Aorta (tissue), 5 donors: Measurements from ENCODE around the gene DDR2. TPM values are rescaled to one million over a fixed set of nuclear protein-coding genes. Genes with fewer than 3 reads are reported as not detected.
"Not testable (repeated sequence)": the region's sequence is repeated elsewhere in the genome, so short reads cannot be mapped to it uniquely, and the experiment has no call there.

Experiments
- ATAC-seq: fragments of 200-7000 bp; cut with Tn5 transposase; one replicate; pipeline ENCODE4 v1.9.1; 2022; ENCODE audit warnings: moderate library complexity; ENCODE audit not compliant: low FRiP score
- DNase-seq, 2 donors: peaks; one replicate each; pipeline ENCODE4 v3.0.0-alpha.2; 2020
- H3K27ac ChIP-seq, 2 donors: one replicate each; pipeline ENCODE4 v1.5.1; 2013; ENCODE audit warnings: low read length in 2 of 2, mild to moderate bottlenecking in 2 of 2, moderate library complexity in 2 of 2, control low read depth in 1 of 2, inconsistent platforms in 1 of 2, low read depth in 1 of 2
- H3K27me3 ChIP-seq, 2 donors: one replicate each; pipeline ENCODE4 v1.6.1; 2013; ENCODE audit warnings: control low read depth in 1 of 2, low read length in 1 of 2, mild to moderate bottlenecking in 1 of 2, moderate library complexity in 1 of 2; ENCODE audit not compliant: insufficient read depth in 2 of 2, control insufficient read depth in 1 of 2
- H3K36me3 ChIP-seq, 2 donors: one replicate each; pipeline ENCODE4 v1.6.1; 2013; ENCODE audit warnings: control low read depth in 1 of 2, low read length in 1 of 2, mild to moderate bottlenecking in 1 of 2; ENCODE audit not compliant: insufficient read depth in 2 of 2, control insufficient read depth in 1 of 2
- H3K4me1 ChIP-seq, 2 donors: one replicate each; pipeline ENCODE4 v1.6.1; 2013; ENCODE audit warnings: low read length in 2 of 2, control low read depth in 1 of 2, mild to moderate bottlenecking in 1 of 2, moderate library complexity in 1 of 2; ENCODE audit not compliant: insufficient read depth in 2 of 2, control insufficient read depth in 1 of 2
- H3K4me3 ChIP-seq, 2 donors: one replicate each; pipeline ENCODE4 v1.5.1; 2013; ENCODE audit warnings: low read length in 2 of 2, control low read depth in 1 of 2, mild to moderate bottlenecking in 1 of 2
- H3K9me3 ChIP-seq: one replicate; pipeline ENCODE4 v1.6.1; 2013; ENCODE audit warnings: mild to moderate bottlenecking, low read length; ENCODE audit not compliant: control insufficient read depth
- WGBS, 2 donors: extraction: QIAGEN DNeasy Blood & Tissue Kit; methylation state at CpG; one replicate each; pipeline ENCODE4 v1.1.7; 2013; 5-methylcytosine and 5-hydroxymethylcytosine counted together
- intact Hi-C, 2 donors: fragments of 100-400 bp; cut with DNase I; formaldehyde crosslinking; loops; one replicate each; pipeline versions ENCODE4 v1.14.2 to v1.15.0; 2022
- polyA plus RNA-seq, 2 donors: library from polyadenylated mRNA; stranded (reverse); fragments of 200-250 nt; gene quantifications; one replicate each; pipeline ENCODE4 v1.2.3, GENCODE V29; 2013
- total RNA-seq, 2 donors: library from RNA; stranded (reverse); fragmentation: NEBNext Ultra II Directional; extraction: Animal tissue kit (Norgen Biotek cat#: 25700); gene quantifications; one replicate each; pipeline ENCODE4 v1.2.1, GENCODE V29; 2021
- donor health status: healthy with polysubstance abuse.
- donor health status: Bipolar disorder and iron deficiency.
- donor health status: DM: no; HTN: no; CAD: no.
- donor health status: DM: no; HTN: no; CAD: no.
- donor health status: DM: yes; HTN: yes; CAD: no.

DDR2 gene
- total and polyA plus RNA-seq, 4 donors = 24.8 to 146 (median 76.5) TPM

DNA sequence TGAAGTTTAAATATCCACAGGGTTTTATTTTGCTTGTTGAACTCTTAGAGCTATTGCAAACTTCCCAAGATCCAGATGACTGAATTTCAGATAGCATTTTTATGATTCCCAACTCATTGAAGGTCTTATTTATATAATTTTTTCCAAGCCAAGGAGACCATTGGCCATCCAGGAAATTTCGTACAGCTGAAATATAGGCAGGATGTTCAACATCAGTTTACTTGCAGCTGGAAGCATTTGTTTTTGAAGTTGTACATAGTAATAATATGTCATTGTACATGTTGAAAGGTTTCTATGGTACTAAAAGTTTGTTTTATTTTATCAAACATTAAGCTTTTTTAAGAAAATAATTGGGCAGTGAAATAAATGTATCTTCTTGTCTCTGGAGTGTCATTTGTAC, 32.8 kb upstream of the DDR2 start:
- 71 to 77% methylated on average over 1 of the region's 1 CpG for WGBS, 2 donors
- Histone ChIP-seq H3K4me3 (no peak overlapping the region), H3K27me3 (no peaks in the 10 kb centered on the region), H3K36me3 (peaks cover 0 to 2% of the 10 kb centered on the region in 2 donors), H3K9me3 (no peaks in the 10 kb centered on the region), H3K27ac (no peak overlapping the region), H3K4me1 (no peaks in the 10 kb centered on the region)
- DNase-seq (no peak), ATAC-seq (no peak)
- intact Hi-C loops = no loop called here

DNA sequence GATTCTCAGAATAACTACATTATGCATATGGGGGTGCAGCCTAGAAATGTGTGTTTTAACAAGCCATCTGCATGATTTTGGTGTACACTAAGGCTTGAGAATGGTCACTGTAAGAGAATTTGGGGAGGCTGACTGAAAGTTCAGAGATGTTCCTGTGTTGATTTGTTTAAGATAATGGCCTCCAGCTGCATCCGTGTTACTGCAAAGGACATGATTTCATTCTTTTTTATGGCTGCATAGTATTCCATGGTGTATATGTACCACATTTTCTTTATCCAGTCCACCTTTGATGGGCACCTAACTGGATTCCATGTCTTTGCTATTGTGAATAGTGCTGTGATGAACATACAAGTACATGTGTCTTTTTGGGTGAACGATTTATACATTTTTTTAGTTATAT, 29.1 kb upstream of the DDR2 start:
- H3K4me1 ChIP-seq, ATAC-seq, H3K27ac ChIP-seq, H3K36me3 ChIP-seq, H3K4me3 ChIP-seq, H3K27me3 ChIP-seq, H3K9me3 ChIP-seq, DNase-seq, intact Hi-C loops: not testable (repeated sequence)
- 94 to 97% methylated on average over 2 of the region's 2 CpGs for WGBS, 2 donors

DNA sequence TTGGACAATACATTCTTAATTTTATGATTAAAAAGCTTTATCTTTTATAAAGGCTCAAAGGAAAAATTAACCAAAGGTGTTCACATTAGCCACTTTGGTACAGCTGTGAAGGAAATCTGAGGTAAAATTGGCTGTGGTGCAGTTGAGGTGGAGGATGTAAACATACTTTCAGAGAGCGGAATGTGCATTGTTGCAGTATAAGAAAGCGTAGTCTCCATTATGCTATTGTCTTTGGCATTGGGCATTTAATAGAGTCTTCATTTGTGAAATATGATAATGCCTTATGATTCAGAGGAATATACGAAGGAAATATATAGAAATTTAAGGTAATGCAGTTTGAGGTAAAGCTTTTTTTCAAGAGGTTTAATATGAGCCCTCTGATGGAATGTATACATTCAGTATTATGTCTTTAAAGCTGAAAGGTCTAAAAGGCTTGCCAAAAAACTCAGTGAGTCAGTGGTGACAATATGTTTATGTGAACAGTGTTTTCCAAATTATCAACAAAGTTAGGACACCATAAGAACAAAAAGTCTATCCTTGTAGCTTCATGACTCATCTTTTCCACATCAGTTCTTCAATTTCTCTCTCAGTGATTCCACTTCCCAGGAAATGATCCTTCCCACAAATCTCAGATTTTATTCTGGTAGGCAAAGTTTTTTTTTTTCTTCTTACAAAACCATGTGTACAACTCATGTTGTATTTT, 26.9 kb upstream of the DDR2 start:
- no peaks in the 10 kb centered on the region for H3K4me1 ChIP-seq
- no peak overlapping the region for H3K4me3 ChIP-seq
- H3K27me3 ChIP-seq = no peaks in the 10 kb centered on the region
- 92 to 94% methylated on average over 3 of the region's 3 CpGs for WGBS, 2 donors
- no peak overlapping the region for H3K27ac ChIP-seq
- H3K36me3 ChIP-seq = peaks cover 0 to 4% of the 10 kb centered on the region in 2 donors
- H3K9me3 ChIP-seq = no peaks in the 10 kb centered on the region
- ATAC-seq (peak; percentile 51), DNase-seq (no peak)
- intact Hi-C loops = no loop called here

DNA sequence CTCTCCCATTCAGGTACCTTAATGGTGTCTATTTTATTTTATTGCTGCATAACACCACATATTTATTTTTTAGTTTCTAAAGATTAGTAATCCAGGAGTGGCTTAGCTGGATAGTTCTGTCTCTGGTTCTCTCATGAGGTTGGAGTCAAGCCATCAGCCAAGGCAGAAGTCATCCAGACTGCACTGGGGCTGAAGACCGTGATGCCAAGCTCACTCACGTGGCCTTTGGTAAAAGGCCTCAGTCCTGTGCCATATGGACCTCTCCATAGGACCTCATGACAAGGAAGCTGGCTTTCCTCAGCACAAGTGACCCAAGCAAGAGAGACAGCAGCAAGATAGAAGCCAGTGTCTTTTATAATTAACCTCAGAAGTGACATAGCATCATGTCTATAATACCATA, 23.0 kb upstream of the DDR2 start:
- H3K27ac ChIP-seq = no peak overlapping the region
- DNase-seq = no peak
- no peak for ATAC-seq

DNA sequence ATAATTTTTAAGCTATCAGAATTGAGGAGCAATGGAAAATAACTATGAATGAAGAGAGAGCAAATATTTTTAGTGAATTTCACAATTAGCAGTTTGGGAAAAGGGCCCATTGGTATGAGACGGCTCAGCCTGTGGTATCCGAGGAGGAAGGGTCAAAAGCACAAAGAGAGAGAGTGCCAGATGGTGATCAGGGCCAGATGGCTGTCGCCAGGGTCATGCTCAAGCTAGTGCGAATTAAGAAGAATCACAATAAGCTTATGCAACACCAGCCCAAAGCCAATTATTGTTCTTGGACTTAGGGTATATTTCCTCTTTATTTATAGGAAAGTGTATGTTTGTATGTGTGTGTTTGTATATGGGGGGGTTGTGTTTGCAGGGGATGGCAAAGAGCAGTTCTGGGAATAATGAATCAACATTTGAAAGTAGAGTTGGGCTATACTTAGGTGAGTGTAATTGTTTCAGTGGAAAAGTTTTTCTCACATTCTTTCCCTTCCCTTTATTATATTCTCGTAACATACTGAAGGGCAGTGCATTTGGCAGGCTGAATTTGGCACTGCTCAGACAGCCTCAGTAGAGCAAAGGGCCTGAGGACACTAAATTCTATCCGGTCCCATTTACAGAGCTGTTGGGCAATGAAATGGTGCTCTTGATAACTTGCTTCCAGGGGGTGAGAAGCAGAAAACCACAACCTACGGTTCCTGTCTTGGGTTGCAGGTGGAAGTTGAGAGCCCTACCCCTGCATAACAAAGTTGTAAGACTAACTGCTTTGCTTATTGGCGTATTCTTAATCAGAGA, 19.5 kb upstream of the DDR2 start:
- Histone ChIP-seq H3K4me3 (no peak overlapping the region), H3K9me3 (no peaks in the 10 kb centered on the region), H3K27me3 (no peaks in the 10 kb centered on the region), H3K27ac (peak overlapping the region in 1 of 2 donors; percentile 89), H3K4me1 (peaks cover 0 to 6% of the 10 kb centered on the region in 2 donors), H3K36me3 (peaks cover 0 to 2% of the 10 kb centered on the region in 2 donors)
- peak; percentile 87 for ATAC-seq
- 11 to 12% methylated on average over 8 of the region's 8 CpGs for WGBS, 2 donors
- DNase-seq = peak in 1 of 2 donors; percentile 59
- intact Hi-C loops = loop anchor here (5.0 kb wide), 1 partner anchor 189 kb away; no protein-coding TSS in a partner anchor

More for the DNA sequence above, 23.0 kb upstream of the DDR2 start:
- Histone ChIP-seq H3K4me3 (no peak overlapping the region), H3K27me3 (no peaks in the 10 kb centered on the region), H3K4me1 (peaks cover 0 to 6% of the 10 kb centered on the region in 2 donors), H3K36me3 (peaks cover 0 to 2% of the 10 kb centered on the region in 2 donors), H3K9me3 (no peaks in the 10 kb centered on the region)
- intact Hi-C loops = no loop called here
- 75 to 83% methylated on average over 2 of the region's 2 CpGs for WGBS, 2 donors

DNA sequence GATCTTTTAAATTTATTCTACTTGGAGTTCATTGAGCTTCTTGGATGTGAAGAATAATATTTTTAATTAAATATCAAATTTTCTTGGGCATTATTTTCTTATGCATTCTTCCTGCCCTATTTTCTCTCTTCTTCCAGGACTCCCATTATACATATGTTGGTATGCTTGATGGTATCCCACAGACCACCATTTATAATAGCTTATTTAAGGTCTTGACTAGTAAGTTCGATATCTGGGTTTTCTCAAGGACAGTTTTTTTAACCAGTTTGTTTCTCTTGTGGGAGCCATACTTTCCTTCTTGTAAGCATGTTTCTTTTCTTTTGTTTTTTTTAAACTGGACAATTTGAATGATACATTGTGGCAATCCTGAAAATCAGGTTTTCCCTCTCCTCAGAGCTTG, 15.4 kb upstream of the DDR2 start:
- Histone ChIP-seq H3K4me1 (peaks cover 0 to 6% of the 10 kb centered on the region in 2 donors), H3K27me3 (no peaks in the 10 kb centered on the region), H3K36me3 (no peaks in the 10 kb centered on the region), H3K9me3 (no peaks in the 10 kb centered on the region), H3K27ac (no peak overlapping the region), H3K4me3 (no peak overlapping the region)
- ATAC-seq (no peak), DNase-seq (no peak)
- 91 to 94% methylated on average over 1 of the region's 1 CpG for WGBS, 2 donors
- intact Hi-C loops = no loop called here

DNA sequence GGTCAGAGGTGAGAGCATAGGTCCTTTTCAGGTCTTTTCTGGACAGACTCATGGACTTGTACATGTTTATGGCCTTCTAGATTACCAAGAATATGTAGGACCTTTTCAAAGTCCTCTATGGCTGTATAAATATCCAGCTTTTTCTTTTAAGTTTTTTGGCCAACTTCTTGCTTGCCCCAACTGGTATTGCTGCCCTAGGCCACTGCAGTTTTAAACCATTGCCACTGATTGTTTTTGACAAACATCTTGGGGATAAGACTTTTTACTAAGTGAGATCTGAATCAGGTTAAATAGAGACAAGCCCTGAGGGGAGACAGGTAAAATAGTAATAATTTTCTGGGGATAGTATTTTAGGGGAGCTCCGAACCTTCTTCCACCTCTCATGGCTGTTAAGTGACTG, 14.8 kb upstream of the DDR2 start:
- Histone ChIP-seq H3K4me3 (no peak overlapping the region), H3K9me3 (no peaks in the 10 kb centered on the region), H3K27me3 (no peaks in the 10 kb centered on the region), H3K36me3 (no peaks in the 10 kb centered on the region), H3K27ac (no peak overlapping the region), H3K4me1 (peaks cover 0 to 6% of the 10 kb centered on the region in 2 donors)
- ATAC-seq (no peak), DNase-seq (no peak)
- 96 to 100% methylated on average over 1 of the region's 1 CpG for WGBS, 2 donors
- intact Hi-C loops = no loop called here

DNA sequence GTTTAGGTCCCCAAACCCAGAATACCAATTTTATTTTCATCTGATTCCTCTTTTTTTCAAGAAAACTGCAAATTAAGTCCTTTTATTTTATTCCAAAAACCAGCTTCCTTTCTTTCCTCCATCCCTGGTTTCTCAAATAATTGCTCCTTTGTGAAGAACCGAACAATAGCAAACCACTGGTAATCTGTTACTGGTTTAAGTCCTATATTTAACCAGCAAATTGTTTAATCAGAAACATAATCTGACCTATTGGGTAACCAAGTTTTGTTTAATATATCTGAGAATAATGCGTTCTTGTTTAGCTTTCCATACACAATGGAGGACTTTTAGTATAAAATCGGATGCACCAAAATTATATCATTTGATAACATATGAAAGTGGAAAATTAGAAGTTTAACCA, 13.2 kb upstream of the DDR2 start:
- DNase-seq (no peak), ATAC-seq (no peak)
- Histone ChIP-seq H3K27ac (no peak overlapping the region), H3K36me3 (no peaks in the 10 kb centered on the region), H3K4me1 (no peaks in the 10 kb centered on the region), H3K4me3 (no peak overlapping the region), H3K27me3 (no peaks in the 10 kb centered on the region), H3K9me3 (no peaks in the 10 kb centered on the region)
- intact Hi-C loops = no loop called here
- WGBS, 2 donors = 95 to 96% methylated on average over 3 of the region's 3 CpGs

DNA sequence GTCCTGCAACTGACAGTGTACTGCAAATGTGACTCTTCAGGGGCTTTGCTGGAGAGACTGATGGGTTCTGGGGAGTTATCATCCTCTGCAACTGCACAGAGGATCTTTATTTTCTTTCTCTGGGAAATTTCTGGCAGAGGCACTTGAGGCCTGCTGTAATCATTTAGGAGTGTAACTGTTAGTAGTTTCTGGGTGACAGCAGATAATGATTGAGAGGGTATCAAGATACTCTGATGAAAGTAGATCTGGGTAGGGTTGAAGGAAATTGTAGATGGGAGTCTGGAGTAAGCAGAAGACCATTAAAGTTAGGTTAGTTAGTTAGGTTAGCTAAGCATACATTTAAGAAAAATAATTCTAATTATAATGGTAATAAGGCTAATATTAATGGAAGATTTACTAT, 11.0 kb upstream of the DDR2 start:
- intact Hi-C loops = no loop called here
- no peak overlapping the region for H3K4me3 ChIP-seq
- no peak for ATAC-seq
- H3K27ac ChIP-seq = no peak overlapping the region
- H3K4me1 ChIP-seq = no peaks in the 10 kb centered on the region
- no peaks in the 10 kb centered on the region for H3K27me3 ChIP-seq
- no peak for DNase-seq
- H3K9me3 ChIP-seq = no peaks in the 10 kb centered on the region
- H3K36me3 ChIP-seq = no peaks in the 10 kb centered on the region
